Measurements from ENCODE around the gene MRPL28.
"Not testable (repeated sequence)": the region's sequence is repeated elsewhere in the genome, so short reads cannot be mapped to it uniquely, and the experiment has no call there.

Gene MRPL28

DNA sequence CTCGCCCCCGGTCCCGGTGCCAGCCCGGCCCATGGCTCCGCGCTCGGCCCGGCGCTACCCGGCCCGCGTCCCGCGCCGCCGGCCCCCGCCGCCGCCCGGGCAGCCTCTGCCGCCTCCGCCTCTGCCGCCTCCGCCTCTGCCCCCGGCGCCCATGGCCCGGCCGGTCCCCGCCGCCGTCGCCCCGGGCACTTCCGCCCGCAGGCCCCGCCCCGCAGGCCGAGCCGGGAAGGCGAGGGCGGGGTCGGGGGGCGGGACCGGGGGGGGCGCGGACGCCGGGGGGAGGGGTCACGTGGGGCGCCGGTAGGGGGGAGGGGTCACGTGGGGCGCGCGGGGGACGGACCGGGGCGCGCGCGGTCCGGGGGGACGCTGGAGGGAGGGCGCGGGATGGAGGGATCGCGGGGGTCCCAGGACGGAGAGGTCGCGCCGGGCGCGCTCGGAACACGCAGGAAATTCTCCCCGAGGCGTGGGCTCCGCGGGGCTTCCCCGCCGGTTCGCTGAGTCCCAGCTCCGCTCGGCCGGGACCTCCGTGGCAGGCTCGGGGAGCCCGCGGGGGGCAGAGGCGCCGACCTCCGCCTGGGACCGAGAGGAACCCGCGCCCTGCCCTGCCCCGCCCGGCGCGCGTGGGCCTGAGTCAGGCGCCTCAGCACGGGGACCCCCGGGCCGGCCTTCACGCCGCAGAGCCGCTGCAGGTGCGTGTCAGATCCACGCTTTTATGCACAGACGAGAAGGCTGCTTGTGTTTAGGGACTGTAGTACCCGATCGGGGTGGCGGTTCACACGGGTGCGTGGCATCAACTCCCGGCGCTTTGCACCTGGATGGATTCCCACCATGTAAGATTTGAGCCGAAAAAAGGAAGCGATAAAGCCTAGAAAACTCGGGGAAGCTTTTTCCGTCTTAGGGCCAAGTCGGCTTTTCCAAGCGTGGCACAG lies 11.7 kb upstream of the MRPL28 start, which contains the start of gene PGAP6:
Gene PGAP6, minus strand, starts transcription at position 190 of the 929 bp plus-strand sequence. Its CDS starts 157 bp downstream, at position 33.
- H3K4me1 Mint-ChIP-seq: peaks cover 29% of the 10 kb centered on the region
- H3K27ac Mint-ChIP-seq: peak within 1 kb of the TSS; percentile 88
- peaks cover 10% of the 10 kb centered on the region for H3K27me3 Mint-ChIP-seq
- peaks cover 9% of the 10 kb centered on the region for H3K36me3 Mint-ChIP-seq
- peak within 1 kb of the TSS; percentile 91 for H3K4me3 Mint-ChIP-seq
- H3K9me3 Mint-ChIP-seq: no peaks in the 10 kb centered on the region
- peak; percentile 76 for DNase-seq
- CTCF ChIA-PET: interaction anchor here (1.2 to 1.3 kb wide), 2 partner anchors 19 to 20 kb away, joined by 3 to 4 read pairs; partner anchors contain the start of gene DECR2

DNA sequence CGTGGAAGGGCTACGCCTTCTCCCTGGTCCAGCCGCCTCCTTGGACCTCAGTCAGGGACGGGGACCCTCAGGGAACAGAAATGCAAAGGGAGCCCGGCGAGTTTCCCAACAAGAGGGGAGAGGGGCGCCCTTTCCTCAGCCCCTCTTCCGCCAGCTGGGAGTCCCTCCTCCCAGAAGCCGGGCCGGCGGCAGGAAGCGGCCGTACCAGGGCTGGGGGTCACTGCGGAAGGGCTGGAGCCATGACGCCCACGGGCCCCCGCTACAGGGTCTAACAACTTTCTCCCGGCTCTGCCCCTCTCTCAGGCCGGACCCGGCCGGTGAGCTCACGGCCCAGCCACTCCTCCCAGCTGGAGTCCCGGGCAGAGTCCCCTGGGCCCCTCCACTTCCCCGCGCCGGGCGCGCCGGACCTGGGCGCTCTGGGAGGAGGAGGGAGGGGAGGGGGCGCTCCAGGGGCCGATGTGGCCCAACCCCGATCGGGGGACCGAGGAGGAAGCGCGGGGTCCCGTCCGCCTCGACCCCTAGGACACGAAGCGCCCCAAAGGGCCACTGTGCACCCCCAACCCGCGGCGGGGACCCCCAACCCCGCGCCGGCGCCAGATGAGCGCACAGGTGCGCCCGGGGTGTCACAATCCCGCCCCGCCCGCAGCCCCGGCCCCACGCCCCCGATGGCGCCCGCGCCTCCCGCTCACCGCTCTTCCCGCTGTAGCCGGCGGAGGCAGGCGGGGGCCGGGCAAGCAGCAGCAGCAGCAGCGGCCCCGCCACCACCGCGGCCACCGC lies 10.9 kb upstream of the MRPL28 start:
- H3K27me3 Mint-ChIP-seq: peaks cover 6% of the 10 kb centered on the region
- peak overlapping the region; percentile 85 for H3K4me3 Mint-ChIP-seq
- H3K36me3 Mint-ChIP-seq: peaks cover 10% of the 10 kb centered on the region
- CTCF ChIA-PET: no interaction called here
- H3K9me3 Mint-ChIP-seq: no peaks in the 10 kb centered on the region
- H3K4me1 Mint-ChIP-seq: peaks cover 29% of the 10 kb centered on the region
- H3K27ac Mint-ChIP-seq: no peak overlapping the region
- DNase-seq: no peak

DNA sequence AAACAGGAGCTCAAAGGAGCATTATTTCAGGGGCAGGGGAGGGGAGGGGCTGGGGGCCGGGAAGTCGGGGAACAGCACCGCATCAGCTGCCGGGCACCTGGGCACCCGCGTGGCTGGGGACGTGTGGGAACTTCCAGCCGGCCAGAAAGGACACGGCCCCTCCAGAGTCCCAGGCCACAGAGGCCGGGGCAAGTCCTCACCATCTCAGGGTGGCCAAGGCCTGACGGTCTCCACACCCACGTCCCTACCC lies 10.3 kb upstream of the MRPL28 start:
- Mint-ChIP-seq H3K4me3 (peak overlapping the region; percentile 85), H3K36me3 (peaks cover 11% of the 10 kb centered on the region), H3K4me1 (peaks cover 29% of the 10 kb centered on the region), H3K9me3 (no peaks in the 10 kb centered on the region), H3K27me3 (peaks cover 6% of the 10 kb centered on the region), H3K27ac (peak overlapping the region; percentile 95)
- CTCF ChIA-PET: interaction anchor here (1.6 kb wide), 1 partner anchor 10 kb away, joined by 4 read pairs; the partner anchor contains the start of gene MRPL28
- DNase-seq: no peak

DNA sequence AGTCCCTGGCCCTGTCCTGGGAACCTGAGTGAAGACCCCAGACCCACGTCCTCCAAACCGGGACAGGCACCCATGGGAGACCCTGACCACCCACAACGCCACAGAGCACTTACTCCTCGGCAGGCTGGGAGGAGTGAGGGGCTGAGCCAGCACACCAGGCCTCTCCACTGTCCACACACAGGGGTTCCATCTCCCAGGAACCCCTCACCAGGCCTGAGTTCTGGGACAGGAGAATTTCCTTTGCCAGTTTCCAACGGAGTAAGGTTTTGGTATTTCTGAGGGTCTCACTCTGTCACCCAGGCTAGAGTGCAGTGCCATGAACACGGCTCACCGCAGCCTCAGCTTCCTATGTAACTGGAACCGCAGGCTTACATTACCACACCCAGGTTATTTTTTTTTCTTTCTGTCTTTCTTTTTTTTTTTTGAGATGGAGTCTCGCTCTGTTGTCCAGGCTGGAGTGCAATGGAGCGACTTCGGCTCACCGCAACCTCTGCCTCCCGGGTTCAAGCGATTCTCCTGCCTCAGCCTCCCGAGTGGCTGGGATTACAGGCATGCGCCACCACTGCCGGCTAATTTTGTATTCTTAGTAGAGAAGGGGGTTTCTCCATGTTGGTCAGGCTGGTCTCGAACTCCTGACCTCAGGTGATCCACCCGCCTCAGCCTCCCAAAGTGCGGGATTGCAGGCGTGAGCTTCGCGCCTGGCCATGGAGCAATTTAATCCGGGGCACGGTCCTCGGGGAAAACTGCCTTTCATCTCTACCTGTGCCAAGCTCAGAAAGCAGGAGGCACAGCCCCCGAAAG lies 9.8 kb upstream of the MRPL28 start:
- H3K4me1 Mint-ChIP-seq: peaks cover 29% of the 10 kb centered on the region
- peak overlapping the region; percentile 85 for H3K4me3 Mint-ChIP-seq
- H3K27ac Mint-ChIP-seq: peak overlapping the region; percentile 95
- peak; percentile 51 for DNase-seq
- H3K36me3 Mint-ChIP-seq: peaks cover 11% of the 10 kb centered on the region
- H3K27me3 Mint-ChIP-seq: peaks cover 6% of the 10 kb centered on the region
- CTCF ChIA-PET: interaction anchor here (1.5 to 1.6 kb wide), 2 partner anchors 9 to 18 kb away, joined by 4 read pairs; partner anchors contain the start of gene MRPL28
- no peaks in the 10 kb centered on the region for H3K9me3 Mint-ChIP-seq

DNA sequence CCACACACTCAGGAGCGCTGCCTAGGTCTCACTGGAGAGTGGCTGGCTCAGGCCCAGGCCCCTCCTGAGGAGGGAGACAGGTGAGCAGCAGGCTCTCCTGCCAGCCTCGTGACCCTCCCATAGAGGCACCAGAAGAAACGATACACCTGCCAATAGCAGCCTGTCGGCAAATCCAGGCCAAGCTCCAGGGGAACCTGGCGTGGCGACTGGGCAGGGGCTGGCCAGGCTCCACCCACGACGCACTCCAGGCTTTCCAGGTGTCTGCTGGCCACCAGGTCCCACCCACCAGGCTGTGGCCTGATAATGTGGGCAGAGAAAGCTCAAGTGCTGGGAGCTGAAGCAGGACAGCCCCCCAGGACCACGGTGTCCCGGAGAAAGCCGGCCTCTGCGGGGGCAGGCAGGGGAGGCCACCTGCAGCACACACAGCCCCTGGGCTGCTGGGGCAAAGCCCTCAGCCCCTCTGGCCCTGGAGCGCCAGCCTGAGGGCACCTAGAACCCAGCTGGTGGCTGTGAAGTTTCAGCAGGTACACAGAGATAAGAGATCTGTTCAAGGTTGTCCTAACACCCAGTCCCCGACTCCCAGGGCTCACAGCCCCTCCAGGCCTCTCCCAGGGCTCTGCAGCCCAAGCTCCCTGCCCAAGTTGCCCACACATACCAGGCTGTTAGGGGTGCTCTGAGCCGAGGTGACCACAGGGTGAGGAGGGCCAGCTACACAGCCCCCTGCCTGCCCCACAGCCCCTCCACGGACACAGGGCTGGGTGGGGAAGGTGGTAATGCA lies 9.0 kb upstream of the MRPL28 start:
- peaks cover 29% of the 10 kb centered on the region for H3K4me1 Mint-ChIP-seq
- peaks cover 11% of the 10 kb centered on the region for H3K36me3 Mint-ChIP-seq
- no peaks in the 10 kb centered on the region for H3K9me3 Mint-ChIP-seq
- H3K27me3 Mint-ChIP-seq: peaks cover 6% of the 10 kb centered on the region
- H3K27ac Mint-ChIP-seq: peak overlapping the region; percentile 95
- CTCF ChIA-PET: interaction anchor here (1.5 to 1.6 kb wide), 2 partner anchors 8 to 17 kb away, joined by 4 read pairs; partner anchors contain the start of gene MRPL28
- H3K4me3 Mint-ChIP-seq: peak overlapping the region; percentile 85
- DNase-seq: no peak

DNA sequence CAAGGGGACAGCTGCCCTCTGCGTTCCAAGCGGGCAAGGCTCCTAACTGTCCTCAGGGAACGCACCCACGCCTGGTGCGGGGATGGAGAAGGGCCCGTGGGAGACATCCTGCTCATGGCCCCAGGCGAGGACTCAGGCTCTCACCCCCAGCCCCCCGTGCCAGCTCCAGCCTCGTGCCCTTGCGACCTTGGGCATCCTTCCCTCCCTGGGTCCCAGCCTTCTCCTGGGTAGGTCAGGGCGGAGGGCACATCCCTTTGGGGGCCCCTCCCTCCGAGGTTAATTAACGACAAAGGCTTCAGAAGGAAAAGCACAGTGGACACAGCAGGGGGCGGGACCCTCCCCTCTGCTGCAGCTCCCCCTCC lies 8.5 kb upstream of the MRPL28 start:
- Mint-ChIP-seq H3K27ac (peak overlapping the region; percentile 45), H3K36me3 (peaks cover 11% of the 10 kb centered on the region), H3K27me3 (peaks cover 6% of the 10 kb centered on the region), H3K4me3 (peak overlapping the region; percentile 28), H3K4me1 (peaks cover 25% of the 10 kb centered on the region), H3K9me3 (no peaks in the 10 kb centered on the region)
- no peak for DNase-seq
- CTCF ChIA-PET: interaction anchor here (1.5 kb wide), 1 partner anchor 17 kb away, joined by 4 read pairs; no protein-coding TSS in a partner anchor

DNA sequence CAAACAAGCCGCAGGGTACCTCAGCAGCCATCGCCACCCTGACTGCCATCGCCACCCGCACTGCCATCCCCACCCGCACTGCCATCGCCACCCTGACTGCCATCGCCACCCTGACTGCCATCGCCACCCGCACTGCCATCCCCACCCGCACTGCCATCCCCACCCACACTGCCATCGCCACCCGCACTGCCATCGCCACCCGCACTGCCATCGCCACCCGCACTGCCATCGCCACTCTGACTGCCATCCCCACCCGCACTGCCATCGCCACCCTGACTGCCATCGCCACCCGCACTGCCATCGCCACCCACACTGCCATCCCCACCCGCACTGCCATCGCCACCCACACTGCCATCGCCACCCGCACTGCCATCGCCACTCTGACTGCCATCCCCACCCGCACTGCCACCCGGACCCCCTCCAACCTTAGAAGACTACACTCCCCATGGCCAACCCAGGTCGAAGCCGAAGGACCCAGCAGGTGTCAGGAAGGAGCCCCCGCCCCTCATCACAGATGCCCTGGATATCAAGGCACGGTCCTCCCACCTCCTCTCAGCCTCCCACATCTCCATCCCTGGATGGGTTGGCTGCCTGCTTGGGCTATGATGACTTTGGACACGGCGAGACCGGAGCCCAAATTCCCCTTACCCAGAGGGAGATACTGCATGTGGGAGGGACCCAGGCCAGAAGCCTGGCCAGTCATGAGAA lies 7.9 kb upstream of the MRPL28 start:
- H3K9me3 Mint-ChIP-seq, H3K27me3 Mint-ChIP-seq, H3K4me3 Mint-ChIP-seq, H3K36me3 Mint-ChIP-seq, DNase-seq: not testable (repeated sequence)
- Mint-ChIP-seq H3K27ac (peak overlapping the region; percentile 11), H3K4me1 (peaks cover 20% of the 10 kb centered on the region)
- CTCF ChIA-PET: interaction anchor here (1.5 kb wide), 1 partner anchor 16 kb away, joined by 4 read pairs; no protein-coding TSS in a partner anchor

DNA sequence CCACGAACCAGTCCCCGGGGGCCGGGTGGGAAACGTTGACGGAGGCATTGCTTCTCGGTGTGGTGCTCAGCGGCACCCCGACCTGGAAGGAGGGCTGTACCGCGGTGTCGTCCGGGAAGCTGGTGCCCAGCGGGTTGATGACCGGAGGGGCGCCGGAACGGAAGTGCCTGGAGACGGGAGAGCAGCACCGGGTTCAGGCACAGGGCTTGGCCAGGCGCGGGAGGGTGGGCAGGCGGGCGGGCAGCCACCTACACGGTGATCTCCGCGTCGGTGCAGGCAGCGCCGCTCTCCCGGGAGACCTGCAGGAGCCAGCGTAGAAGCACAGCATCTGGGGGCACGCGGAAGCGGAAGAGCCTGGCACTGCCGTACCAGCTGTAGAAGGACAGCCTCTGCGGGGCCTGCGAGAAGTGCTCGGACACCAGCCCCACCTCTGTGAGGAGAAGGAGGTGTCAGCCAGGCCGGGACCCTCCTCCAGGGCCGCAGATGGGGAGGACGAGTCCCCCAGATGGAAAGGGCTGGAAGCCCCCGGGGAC lies 7.1 kb upstream of the MRPL28 start:
- peaks cover 9% of the 10 kb centered on the region for H3K36me3 Mint-ChIP-seq
- no peaks in the 10 kb centered on the region for H3K9me3 Mint-ChIP-seq
- H3K4me3 Mint-ChIP-seq: no peak overlapping the region
- H3K27ac Mint-ChIP-seq: no peak overlapping the region
- H3K27me3 Mint-ChIP-seq: no peaks in the 10 kb centered on the region
- no peak for DNase-seq
- peaks cover 14% of the 10 kb centered on the region for H3K4me1 Mint-ChIP-seq
- CTCF ChIA-PET: no interaction called here

DNA sequence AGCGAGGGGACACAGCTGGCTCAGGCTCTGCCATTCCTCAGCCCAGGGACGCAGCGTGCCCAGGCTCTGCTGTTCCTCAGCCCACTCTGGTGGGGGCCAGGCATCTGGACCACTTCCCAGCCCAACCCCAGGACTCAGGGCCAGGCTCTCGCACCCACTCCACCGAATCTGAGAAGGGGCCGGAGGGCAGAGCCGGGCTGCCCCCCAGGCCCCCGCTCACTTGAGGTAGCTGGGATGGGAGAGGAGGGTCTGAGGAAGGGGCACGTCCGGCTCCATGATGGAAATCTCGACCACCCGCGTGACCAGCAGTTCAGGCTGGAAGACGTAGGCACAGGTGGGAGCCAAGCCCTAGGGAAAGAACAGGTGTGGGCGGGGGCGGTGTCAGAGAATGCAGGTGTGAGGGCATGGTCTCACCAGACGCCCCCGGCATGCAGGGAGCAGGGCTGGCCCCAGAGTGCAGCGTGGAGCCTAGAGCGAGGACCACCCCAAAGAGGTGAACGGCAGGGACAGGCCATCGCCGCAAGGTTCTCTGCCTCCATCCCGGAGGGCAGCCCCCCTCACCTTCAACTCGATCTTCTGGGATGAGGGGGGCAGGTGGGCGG lies 6.6 kb upstream of the MRPL28 start:
- Mint-ChIP-seq H3K9me3 (no peaks in the 10 kb centered on the region), H3K4me3 (no peak overlapping the region), H3K27me3 (no peaks in the 10 kb centered on the region), H3K36me3 (peaks cover 9% of the 10 kb centered on the region), H3K27ac (no peak overlapping the region), H3K4me1 (peaks cover 15% of the 10 kb centered on the region)
- DNase-seq: no peak
- CTCF ChIA-PET: interaction anchor here (0.6 to 1.1 kb wide), 2 partner anchors 111 to 152 kb away, joined by 3 read pairs; no protein-coding TSS in a partner anchor

DNA sequence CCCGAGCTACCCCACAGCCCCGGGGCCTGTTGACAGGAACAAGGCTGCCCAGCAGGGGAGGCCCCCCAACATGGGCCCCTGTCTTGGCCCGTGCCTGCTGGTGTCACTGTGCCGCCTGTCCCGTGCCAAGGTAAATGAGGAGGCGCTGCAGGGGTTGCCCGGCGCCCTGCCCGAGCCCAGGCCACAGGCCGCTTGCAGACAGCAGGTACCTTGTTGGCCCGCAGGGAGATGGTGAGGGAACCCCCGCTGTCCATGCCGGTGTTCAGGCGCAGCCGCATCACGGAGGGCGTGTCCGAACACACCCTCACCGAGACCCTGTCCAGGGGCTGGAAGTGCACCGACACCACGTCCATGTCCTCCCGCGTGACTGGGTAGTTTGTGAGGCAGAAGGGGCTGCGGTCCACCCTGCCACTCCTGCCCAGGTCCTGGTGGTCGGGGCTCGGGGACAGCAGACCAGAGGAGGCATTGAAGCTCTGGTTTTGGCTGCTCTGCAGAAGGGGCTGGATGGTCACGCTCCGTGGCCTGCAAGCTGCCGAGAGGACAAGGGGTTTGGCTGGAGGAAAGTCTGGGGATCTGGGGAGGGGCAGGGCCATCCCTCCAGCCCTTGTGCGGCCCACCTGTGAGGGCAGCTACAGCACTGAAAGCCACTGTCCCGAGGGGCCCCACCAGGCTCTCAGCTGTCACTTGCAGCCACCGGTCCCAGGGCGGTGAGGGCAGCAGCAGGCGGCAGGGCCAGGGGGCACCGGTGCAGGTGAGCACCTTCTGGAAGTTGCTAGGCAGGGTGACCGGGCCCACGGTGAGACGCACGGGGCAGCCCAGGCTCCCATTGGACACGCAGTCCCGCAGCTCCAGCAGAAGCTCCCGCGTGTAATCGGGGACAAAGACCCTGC lies 5.8 kb upstream of the MRPL28 start:
- no peak for DNase-seq
- H3K27ac Mint-ChIP-seq: no peak overlapping the region
- H3K4me3 Mint-ChIP-seq: no peak overlapping the region
- peaks cover 9% of the 10 kb centered on the region for H3K36me3 Mint-ChIP-seq
- H3K27me3 Mint-ChIP-seq: no peaks in the 10 kb centered on the region
- peaks cover 19% of the 10 kb centered on the region for H3K4me1 Mint-ChIP-seq
- no peaks in the 10 kb centered on the region for H3K9me3 Mint-ChIP-seq
- CTCF ChIA-PET: interaction anchor here (0.6 to 1.1 kb wide), 2 partner anchors 112 to 151 kb away, joined by 3 read pairs; no protein-coding TSS in a partner anchor

DNA sequence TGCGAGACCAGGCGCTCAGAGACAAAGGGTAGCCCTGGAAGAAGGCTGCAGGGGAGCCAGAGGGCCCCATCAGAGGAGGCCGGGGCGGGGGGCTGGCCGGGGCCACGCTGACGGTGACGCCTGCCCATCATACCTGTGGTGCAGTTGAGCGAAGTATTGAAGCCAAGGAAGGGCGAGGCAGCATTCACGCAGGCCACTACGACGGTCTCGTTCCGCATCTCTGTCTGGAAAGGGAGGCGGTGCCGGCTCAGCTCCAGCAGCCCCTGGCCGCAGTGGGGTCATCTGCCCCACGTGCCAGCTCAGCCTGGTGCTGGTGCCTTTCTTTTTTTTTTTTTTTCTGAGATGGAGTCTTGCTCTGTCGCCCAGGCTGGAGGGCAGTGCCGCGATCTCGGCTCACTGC lies 4.9 kb upstream of the MRPL28 start:
- H3K27ac Mint-ChIP-seq: no peak overlapping the region
- H3K9me3 Mint-ChIP-seq: no peaks in the 10 kb centered on the region

DNA sequence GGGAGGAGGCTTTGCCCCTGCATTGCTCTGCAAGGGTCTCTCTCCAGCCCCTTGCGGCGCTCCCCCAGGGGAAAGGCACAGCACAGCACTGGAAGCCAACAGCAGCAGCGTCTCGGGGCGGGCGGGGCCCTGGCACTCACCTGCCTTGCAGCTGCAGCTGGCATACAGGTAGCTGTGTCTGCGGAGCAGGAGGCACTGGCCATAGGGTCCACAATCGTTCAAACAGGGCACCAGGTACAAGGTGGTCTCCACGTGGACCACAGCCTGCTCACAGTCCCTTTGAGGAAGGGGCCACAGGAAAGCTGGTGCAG lies 4.2 kb upstream of the MRPL28 start:
- no peak for DNase-seq
- peaks cover 4% of the 10 kb centered on the region for H3K27me3 Mint-ChIP-seq
- no peak overlapping the region for H3K27ac Mint-ChIP-seq
- no peaks in the 10 kb centered on the region for H3K9me3 Mint-ChIP-seq
- H3K4me3 Mint-ChIP-seq: no peak overlapping the region
- H3K36me3 Mint-ChIP-seq: peaks cover 8% of the 10 kb centered on the region
- CTCF ChIA-PET: no interaction called here
- peaks cover 22% of the 10 kb centered on the region for H3K4me1 Mint-ChIP-seq

More for the DNA sequence above, 4.9 kb upstream of the MRPL28 start:
- Mint-ChIP-seq H3K36me3 (peaks cover 11% of the 10 kb centered on the region), H3K4me3 (no peak overlapping the region), H3K4me1 (peaks cover 24% of the 10 kb centered on the region), H3K27me3 (peaks cover 3% of the 10 kb centered on the region)
- DNase-seq: no peak
- CTCF ChIA-PET: no interaction called here

Data from activated naive CD4-positive, alpha-beta T cell treated with anti-CD3 and anti-CD28 coated beads, Interleukin-2, amount 10 ng/mL, durations not matched to agents 7 days and 5 days (primary cell).